GM18870 (cell line): ENCODE results near the gene TFDP1.
"Not testable (repeated sequence)": the region's sequence is repeated elsewhere in the genome, so short reads cannot be mapped to it uniquely, and the experiment has no call there.

Experiments
- ATAC-seq: cut with Tn5 transposase; IDR thresholded peaks from one replicate; pipeline ENCODE4 v1.9.1; 2021; ENCODE audit warnings: moderate library complexity; ENCODE audit not compliant: unreplicated experiment

TFDP1 gene

GRCh38 chr13:113613789-113614379 is 29.3 kb downstream of the TFDP1 start:
- no peak for ATAC-seq

GRCh38 chr13:113616281-113616906 is 31.8 kb downstream of the TFDP1 start:
- no peak for ATAC-seq

DNA sequence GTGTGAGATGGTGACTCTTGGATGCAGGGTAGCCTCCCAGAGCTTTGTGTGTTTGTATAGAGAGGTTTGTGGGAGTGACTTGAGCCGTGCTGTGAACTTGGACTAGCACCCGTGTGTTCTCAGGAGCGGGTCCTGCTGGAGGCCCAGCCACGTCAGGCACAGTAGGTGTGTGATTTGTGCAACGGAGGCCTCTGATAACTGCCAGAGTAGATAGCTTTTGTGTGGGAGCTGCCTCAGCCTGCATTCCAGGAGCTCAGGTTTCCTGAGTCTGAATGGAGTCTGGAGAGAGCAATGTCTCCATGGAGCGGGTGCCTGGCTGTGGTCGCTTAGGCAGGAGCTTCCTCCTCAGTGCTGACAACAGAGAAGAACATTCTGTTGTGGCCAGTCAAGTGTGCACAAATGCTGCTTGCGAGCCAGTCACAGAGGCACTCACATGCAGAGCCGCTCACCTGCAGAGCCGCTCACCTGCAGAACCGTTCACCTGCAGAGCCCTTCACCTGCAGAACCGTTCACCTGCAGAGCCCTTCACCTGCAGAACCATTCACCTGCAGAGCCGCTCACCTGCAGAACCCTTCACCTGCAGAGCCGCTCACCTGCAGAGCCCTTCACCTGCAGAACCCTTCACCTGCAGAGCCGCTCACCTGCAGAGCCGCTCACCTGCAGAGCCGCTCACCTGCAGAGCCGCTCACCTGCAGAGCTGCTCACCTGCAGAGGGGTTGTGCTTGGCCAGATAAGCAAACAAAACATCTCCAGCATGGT is 32.6 kb downstream of the TFDP1 start:
- ATAC-seq: no peak

DNA sequence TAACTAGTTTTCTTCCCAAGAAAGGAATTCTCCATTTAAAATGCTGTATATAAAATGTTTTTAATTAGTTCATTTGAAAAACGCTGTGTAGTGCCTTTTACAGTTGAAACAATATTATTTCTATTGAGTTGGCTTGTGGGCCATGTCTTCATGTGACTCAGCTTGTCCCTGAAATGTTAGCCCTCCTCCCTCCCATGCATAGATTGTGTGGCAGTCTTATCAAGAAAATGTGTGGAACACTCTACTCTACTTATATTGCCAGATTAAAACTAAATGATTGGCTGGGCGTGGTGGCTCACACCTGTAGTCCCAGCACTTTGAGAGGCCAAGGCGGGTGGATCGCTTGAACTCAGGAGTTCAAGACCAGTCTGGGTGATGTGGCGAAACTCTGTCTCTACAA is 33.4 kb downstream of the TFDP1 start:
- ATAC-seq: no peak

DNA sequence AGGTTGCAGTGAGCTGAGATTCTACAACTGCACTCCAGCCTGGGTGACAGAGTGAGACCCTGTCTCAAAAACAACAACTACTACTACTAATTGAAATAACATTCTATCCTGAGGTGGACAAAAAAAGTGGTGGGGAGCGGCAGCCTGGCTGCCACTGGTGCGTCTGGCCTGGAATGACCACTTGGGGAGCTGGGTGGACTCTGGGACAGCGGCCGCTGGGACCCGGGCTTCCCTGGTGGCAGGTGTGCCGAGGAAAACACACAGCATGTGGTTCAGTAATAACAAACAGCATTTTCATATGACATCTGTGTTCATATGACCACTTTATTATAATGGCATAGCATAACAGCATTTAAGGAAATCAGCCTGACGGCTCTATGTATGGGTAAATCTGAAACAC is 33.9 kb downstream of the TFDP1 start:
- no peak for ATAC-seq

- no peak for ATAC-seq
These were observed 35.7 kb downstream of the TFDP1 start for GRCh38 chr13:113620036-113620796.

DNA sequence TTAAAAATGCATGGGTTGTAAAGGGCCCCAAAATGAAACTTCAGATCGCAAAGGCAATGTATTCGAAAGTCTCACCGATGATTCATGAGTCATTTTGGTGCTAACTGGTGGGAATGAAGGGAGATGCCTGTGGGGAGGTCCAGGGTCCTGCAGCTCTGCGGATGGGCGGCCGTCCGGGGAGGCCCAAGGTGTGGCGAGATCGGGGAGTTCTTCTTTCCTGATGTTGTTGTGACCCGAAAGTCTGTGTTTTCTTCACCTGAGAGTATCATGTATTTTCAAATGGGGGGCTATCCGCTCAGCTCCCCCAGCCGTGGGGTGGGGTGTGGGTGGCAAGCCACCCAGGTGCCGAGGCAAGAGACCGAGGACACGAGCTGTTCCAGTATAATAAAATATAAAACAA is 36.5 kb downstream of the TFDP1 start:
- ATAC-seq: no peak

- not testable (repeated sequence) for ATAC-seq
These were observed 36.9 kb downstream of the TFDP1 start for GRCh38 chr13:113621498-113621897.

- not testable (repeated sequence) for ATAC-seq
These were observed 37.5 kb downstream of the TFDP1 start for GRCh38 chr13:113621986-113622550.

DNA sequence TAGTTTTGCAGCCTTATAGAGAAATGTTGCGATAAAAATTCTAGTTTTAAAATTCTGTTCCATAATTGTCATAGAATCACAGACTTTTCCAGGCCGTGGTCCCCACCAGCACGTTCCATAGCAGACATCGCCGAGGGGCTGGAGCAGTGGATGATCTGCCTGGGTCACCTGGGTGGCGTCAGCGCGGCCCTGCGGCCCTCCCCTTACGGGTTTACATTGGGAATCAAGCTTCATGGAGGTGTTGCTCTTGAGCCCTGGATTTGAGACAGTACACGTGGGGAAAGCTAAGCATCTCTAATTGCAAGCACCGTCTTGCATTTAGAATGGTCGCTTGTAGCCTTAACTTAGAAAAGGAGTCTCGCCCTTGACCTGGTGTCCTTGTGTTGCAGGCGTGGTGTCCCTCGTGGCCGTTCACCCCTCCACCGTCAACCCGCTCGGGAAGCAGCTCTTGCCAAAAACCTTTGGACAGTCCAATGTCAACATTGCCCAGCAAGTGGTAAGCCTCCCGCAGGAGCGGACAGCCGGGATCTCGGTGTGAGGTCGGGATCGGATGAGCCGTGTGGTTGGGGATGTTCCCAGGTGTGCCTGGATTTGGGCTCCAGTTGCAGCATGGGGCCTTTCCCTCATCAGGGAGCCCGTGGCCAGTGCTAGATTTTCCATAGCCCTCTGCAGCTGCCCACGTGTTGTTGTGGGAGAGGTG is 38.4 kb downstream of the TFDP1 start:
- no peak for ATAC-seq

- ATAC-seq: no peak
These were observed 39.1 kb downstream of the TFDP1 start for GRCh38 chr13:113623491-113624234.

GRCh38 chr13:113624235-113624587 is 39.7 kb downstream of the TFDP1 start:
- ATAC-seq: no peak

DNA sequence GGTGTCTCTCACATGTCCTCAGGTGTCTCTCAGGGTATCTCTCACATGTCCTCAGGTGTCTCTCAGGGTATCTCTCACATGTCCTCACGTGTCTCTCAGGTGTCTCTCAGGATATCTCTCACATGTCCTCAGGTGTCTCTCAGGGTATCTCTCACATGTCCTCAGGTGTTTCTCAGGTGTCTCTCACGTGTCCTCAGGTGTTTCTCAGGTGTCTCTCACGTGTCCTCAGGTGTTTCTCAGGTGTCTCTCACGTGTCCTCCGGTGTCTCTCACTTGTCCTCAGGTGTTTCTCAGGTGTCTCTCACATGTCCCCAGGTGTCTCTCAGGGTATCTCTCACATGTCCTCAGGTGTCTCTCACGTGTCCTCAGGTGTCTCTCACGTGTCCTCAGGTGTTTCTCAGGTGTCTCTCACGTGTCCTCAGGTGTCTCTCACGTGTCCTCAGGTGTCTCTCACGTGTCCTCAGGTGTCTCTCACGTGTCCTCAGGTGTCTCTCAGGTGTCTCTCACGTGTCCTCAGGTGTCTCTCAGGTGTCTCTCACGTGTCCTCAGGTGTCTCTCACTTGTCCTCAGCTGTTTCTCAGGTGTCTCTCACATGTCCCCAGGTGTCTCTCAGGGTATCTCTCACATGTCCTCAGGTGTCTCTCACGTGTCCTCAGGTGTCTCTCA is 40.2 kb downstream of the TFDP1 start:
- ATAC-seq: not testable (repeated sequence)

DNA sequence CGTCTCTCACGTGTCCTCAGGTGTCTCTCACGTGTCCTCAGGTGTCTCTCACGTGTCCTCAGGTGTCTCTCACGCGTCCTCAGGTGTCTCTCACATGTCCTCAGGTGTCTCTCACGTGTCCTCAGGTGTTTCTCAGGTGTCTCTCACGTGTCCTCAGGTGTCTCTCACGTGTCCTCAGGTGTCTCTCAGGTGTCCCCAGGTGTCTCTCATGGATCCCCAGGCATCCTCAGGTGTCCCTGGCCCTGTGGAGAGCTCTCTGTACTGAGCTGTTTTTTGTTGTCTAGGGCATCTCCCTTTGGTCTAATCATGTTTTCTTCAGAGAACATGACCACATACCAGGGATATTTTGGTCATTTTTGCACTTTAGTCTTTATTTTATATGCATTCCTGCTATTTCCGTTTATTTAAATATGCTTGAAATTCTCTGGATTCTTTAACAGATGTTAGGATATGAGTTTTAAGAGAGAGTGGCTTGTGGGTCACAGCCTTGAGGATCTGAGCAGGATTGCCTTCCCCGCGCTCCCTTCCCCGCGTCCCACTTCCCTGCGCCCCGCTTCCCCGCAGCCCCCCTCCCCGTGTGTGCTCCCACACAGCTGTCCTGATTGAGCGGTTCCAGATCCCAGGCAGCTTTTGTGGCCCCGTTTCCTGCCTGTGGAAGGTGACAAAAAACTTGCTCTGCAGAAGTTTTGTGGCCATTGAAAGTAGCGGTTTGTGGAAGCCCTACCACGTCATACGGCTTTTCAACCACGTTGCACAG is 41.6 kb downstream of the TFDP1 start:
- no peak for ATAC-seq

DNA sequence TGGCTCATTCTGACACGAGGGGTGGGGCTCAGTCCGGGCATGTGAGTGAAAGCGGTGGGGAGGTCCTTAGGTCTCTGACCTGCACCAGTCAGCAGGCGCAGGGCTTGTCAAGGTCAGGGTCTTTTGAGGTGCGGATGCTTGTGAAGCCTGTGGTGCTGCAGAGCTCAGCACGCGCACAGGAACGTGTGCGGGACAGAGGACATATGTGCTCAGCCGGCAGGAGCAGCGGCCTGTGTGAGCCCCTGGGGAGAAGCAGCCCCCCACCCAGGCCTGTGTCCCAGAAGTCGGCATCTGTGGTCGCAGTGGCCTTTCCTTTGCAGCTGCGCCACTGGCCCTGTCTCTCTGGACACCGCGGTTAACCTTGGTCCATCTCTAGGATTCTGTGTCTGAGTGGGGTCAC is 42.6 kb downstream of the TFDP1 start:
- ATAC-seq: no peak

DNA sequence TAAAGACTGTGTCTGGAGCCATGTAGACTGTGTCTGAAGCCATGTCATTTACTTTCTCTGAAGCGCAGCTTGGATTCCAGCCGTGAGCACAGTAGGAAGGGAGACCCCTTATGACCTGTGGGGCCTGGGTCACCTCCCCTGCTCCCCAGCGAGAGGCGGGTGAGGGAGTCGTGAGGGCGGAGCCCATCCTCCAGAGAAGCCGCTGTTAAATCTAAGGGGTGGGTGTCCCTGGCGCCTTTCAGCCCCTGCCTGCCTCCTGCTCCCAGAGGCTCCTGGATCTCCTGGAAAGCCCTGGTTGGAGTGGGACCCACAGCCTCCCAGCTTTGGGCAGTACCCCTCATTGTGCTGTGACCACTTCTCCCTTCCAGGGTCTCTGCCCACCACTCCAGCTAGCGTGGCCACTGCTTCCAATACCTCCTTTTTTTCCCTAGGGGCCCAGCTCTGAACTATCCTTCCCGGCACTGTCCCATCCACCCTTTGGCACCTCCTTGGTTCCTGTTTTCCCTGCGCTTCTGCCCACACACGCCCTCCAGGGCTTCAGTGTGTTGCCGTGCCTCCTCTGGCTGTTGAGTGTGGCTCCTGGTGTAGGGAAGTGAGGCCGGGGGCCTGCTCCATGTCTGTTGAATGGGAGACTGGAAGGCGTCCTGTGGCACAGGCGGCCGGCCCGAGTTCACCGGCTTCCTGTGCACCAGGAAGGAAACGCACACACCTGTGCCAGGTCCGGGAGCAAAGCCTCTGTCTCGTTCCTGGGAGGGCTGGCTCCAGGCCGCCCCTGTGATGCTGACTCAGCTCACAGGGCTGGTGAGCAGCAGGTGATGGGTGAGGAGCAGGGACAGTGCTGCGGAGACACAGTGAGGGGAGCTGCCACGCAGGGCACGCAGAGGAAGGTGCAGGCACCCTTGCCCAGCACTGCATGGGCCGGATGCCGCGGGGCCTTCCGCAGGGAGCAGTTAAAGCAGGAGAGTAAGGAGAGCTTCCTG is 44.0 kb downstream of the TFDP1 start:
- ATAC-seq: no peak

DNA sequence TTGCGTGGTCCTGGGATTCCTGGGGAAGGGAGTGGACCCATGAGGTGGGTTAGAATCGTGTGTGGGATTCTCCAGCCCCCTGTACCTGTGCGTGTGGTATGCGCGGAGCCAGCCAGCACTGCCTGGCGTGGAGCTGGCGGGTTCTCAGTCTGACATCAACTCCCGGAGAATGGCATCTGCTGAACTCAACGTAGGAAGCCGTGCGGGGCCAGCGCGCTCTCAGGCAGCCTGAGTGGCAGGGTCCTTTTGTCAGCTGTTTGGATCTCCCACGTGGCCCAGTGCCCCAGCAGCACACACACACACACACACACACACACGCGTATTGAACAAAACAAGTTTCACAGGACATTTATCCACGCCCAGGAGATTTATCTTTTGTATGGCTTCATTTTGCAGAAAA is 45.3 kb downstream of the TFDP1 start:
- no peak for ATAC-seq

DNA sequence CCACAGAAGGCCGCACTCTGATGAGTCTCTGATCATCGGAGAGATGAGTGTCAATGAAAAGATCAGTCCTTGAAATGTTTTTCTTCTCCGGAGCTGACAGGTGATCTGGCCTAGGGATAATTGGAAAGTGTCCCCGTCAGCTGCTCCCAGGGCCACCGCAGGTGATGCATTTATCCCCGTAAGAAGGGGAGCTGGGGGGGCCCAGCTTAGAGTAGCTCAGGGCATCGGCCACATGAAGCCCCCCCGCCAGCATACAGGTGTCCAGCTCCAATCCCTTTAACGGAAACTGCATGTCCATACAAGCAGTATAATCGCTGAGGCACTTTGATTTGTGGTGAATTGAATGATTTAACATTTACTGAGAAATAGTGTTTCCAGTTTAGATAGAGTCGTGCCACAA is 45.7 kb downstream of the TFDP1 start:
- no peak for ATAC-seq
